SH-SY5Y (cell line): ENCODE results near the gene KRTAP1-5.

Experiments
- GATA2 ChIP-seq: IDR thresholded peaks from 2 replicates; pipeline ENCODE4 v1.6.1; 2011; ENCODE audit warnings: mild to moderate bottlenecking, low read depth, low read length
- GATA3 ChIP-seq: IDR thresholded peaks from 2 replicates; pipeline ENCODE4 v1.6.1; 2011; ENCODE audit warnings: low read depth, mild to moderate bottlenecking, low read length, moderate library complexity

- TF ChIP-seq GATA3 (no peak), GATA2 (no peak)
These were observed 33.1 kb upstream of the KRTAP1-5 start, which contains the start of gene KRTAP2-3 for GRCh38 chr17:41060052-41060604.
